Esophagus muscularis mucosa (tissue), 4 donors: ENCODE measurements around the gene RCVRN. TPM values are rescaled to one million over a fixed set of nuclear protein-coding genes. Genes with fewer than 3 reads are reported as not detected.

ENCODE experiments used
- DNase-seq: peaks from one replicate; pipeline ENCODE4 v3.0.0-alpha.2; 2017; ENCODE audit errors: extremely low spot score
- H3K27ac ChIP-seq, 4 donors: fragments of 200-600 bp; sonication (generic); replicated peaks in 1 of 4; 1 replicate in 3 of 4; 2 replicates in 1 of 4; pipeline ENCODE4 v1.5.1; 2016 to 2019; ENCODE audit warnings: mild to moderate bottlenecking in 1 of 4
- H3K27me3 ChIP-seq, 4 donors: fragments of 200-600 bp; sonication (generic); one replicate each; pipeline versions ENCODE4 v1.5.1 to v1.6.0; 2016 to 2019
- H3K36me3 ChIP-seq, 4 donors: fragments of 200-600 bp; sonication (generic); one replicate each; pipeline ENCODE4 v1.5.1; 2016 to 2019
- H3K4me1 ChIP-seq, 4 donors: fragments of 200-600 bp; sonication (generic); one replicate each; pipeline ENCODE4 v1.5.1; 2016 to 2019
- H3K4me3 ChIP-seq, 4 donors: fragments of 200-600 bp; sonication (generic); 1 replicate in 2 of 4; 2 replicates in 2 of 4; pipeline ENCODE4 v1.5.1; 2016 to 2019; ENCODE audit warnings: mild to moderate bottlenecking in 4 of 4, moderate library complexity in 1 of 4
- H3K9me3 ChIP-seq, 4 donors: fragments of 200-600 bp; sonication (generic); 1 replicate in 3 of 4; 2 replicates in 1 of 4; pipeline ENCODE4 v1.5.1; 2016 to 2019
- CTCF ChIP-seq, 3 experiments: fragments of 200-600 bp in 2 of 3; fragments of 450-650 bp in 1 of 3; sonication (generic) in 2 of 3; IDR thresholded peaks; one replicate each; pipeline ENCODE4 v1.5.1; 2017 to 2019; ENCODE audit warnings: antibody characterized with exemption in 3 of 3, mild to moderate bottlenecking in 2 of 3, moderate library complexity in 1 of 3
- EP300 ChIP-seq: sonication (generic); formaldehyde crosslinking; IDR thresholded peaks from one replicate; pipeline ENCODE4 v1.6.1; 2017; ENCODE audit warnings: antibody characterized with exemption
- POLR2A ChIP-seq: fragments of 450-650 bp; IDR thresholded peaks from one replicate; pipeline ENCODE4 v1.6.1; 2017; ENCODE audit warnings: antibody characterized with exemption, moderate library complexity, mild to moderate bottlenecking, low read depth
- POLR2AphosphoS5 ChIP-seq, 2 donors: sonication (generic); formaldehyde crosslinking; IDR thresholded peaks; one replicate each; pipeline ENCODE4 v1.6.1; 2017; ENCODE audit warnings: antibody characterized with exemption in 2 of 2
- WGBS: methylation state at CpG from one replicate; pipeline ENCODE4 v1.1.5; 2018; 5-methylcytosine and 5-hydroxymethylcytosine counted together
- intact Hi-C: fragments of 100-400 bp; cut with DNase I; formaldehyde crosslinking; loops from one replicate; pipeline ENCODE4 v1.15.1; 2023
- total RNA-seq, 4 donors: library from RNA; depleted of rRNA; stranded (reverse); fragments of >200 nt; gene quantifications; one replicate each; pipeline versions ENCODE4 v1.1.0 to v1.2.1, GENCODE V29; 2016

The RCVRN gene
- total RNA-seq, 4 donors from 2014 or later, result 0.52 TPM; not detected in 3

DNA sequence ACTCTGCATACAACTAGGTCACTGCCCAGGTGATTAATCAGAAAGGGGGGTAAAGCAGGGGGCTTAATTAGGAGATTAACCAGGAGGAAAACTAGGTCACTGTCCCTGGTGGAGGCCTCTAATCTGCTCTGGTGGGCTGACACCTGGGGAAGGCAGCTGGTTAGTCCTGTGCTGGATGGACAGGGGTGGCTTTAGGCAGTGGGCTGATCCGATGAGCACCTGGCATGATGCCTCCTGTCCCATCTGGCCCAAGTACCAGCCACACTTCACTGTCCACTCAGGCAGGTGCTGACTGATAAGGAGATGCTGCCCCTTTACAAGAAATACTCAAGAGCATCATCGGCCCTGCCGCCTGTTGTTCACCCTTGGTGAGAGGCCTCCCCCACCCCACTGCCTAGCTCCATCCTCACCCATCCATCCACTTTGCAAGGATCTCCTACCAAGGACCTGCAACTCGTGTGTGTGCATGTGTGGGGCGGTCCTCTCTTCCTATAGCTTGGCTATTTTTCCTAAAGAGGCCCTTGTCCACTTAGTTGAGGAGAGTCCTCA is 13.8 kb upstream of the RCVRN start:
- H3K4me3 ChIP-seq, result no peak overlapping the region
- H3K27me3 ChIP-seq, result no peaks in the 10 kb centered on the region
- DNase-seq, result no peak
- intact Hi-C loops, result no loop called here
- no peak overlapping the region for H3K27ac ChIP-seq
- H3K36me3 ChIP-seq, result peaks cover 0 to 58% (median 45%) of the 10 kb centered on the region in 4 donors
- H3K9me3 ChIP-seq, result no peaks in the 10 kb centered on the region
- 93% methylated on average over 5 of the region's 5 CpGs for WGBS
- no peak for TF ChIP-seq POLR2A
- TF ChIP-seq POLR2AphosphoS5 (IDR thresholded peaks at IDR 0.05), result no peak
- TF ChIP-seq CTCF (IDR thresholded peaks at IDR 0.05), result no peak
- TF ChIP-seq EP300, result no peak
- H3K4me1 ChIP-seq, result no peaks in the 10 kb centered on the region

- intact Hi-C loops, result no loop called here
- Histone ChIP-seq H3K36me3 (peaks cover 0 to 58% (median 45%) of the 10 kb centered on the region in 4 donors), H3K27ac (no peak overlapping the region), H3K9me3 (no peaks in the 10 kb centered on the region), H3K4me1 (no peaks in the 10 kb centered on the region), H3K27me3 (no peaks in the 10 kb centered on the region), H3K4me3 (no peak overlapping the region)
- WGBS, result 93% methylated on average over 8 of the region's 8 CpGs
- no peak for TF ChIP-seq EP300
- no peak for TF ChIP-seq POLR2AphosphoS5 (IDR thresholded peaks at IDR 0.05)
- TF ChIP-seq CTCF (IDR thresholded peaks at IDR 0.05), result no peak
- TF ChIP-seq POLR2A, result no peak
- DNase-seq, result no peak
Observed at GRCh38 chr17:9918352-9918751, 13.3 kb upstream of the RCVRN start.

DNA sequence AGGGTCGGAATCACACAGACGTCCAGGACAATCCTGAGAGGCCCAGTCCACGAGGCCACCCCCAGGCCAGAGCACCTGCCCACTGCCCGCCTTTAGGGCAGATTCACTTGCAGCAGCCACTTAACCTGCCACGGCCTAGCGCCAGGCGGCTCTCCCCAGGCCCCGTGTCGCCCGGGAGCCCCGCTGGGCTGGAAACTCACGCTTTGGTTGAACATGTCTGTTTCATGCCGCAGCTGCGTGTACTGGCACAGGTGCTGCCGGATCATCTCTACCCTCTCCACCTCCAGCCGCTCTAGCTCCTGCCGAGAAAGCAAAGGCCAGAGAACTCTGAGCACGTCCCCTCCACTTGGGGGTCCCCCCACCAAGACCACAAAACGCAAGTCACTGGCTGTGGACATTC is 12.7 kb upstream of the RCVRN start:
- peaks cover 0 to 58% (median 45%) of the 10 kb centered on the region in 4 donors for H3K36me3 ChIP-seq

DNA sequence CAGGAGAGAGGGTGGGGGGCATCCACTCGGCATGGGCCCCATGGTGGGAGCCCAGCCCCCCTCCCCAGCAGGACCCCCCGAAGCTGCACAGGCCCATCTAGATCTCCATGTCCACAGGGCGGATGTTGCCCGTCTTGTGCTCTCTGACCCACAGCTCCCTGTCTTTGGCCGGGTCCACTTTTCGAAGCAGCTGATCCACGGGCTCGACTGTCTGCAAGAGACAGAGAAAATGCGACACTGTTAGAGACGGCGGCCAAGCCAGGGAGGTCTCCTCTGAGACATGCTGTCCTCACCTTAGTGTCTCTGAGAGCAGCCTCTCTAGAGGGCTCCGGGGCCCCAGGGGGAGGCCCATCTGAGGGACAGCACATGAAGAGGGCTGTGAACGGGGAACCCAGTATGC is 12.1 kb upstream of the RCVRN start:
- H3K4me3 ChIP-seq, result no peak overlapping the region
- H3K4me1 ChIP-seq, result no peaks in the 10 kb centered on the region
- DNase-seq, result no peak
- H3K27me3 ChIP-seq, result no peaks in the 10 kb centered on the region
- WGBS, result 73% methylated on average over 13 of the region's 13 CpGs
- no peaks in the 10 kb centered on the region for H3K9me3 ChIP-seq
- TF ChIP-seq POLR2AphosphoS5 (IDR thresholded peaks at IDR 0.05), result no peak
- TF ChIP-seq POLR2A, result no peak
- no peak for TF ChIP-seq EP300
- TF ChIP-seq CTCF (IDR thresholded peaks at IDR 0.05), result no peak
- intact Hi-C loops, result no loop called here
- H3K27ac ChIP-seq, result no peak overlapping the region
- peaks cover 0 to 55% (median 45%) of the 10 kb centered on the region in 4 donors for H3K36me3 ChIP-seq

More for the DNA sequence above, 12.7 kb upstream of the RCVRN start:
- Histone ChIP-seq H3K4me3 (no peak overlapping the region), H3K4me1 (no peaks in the 10 kb centered on the region), H3K9me3 (no peaks in the 10 kb centered on the region), H3K27ac (no peak overlapping the region), H3K27me3 (no peaks in the 10 kb centered on the region)
- no peak for TF ChIP-seq EP300
- no peak for TF ChIP-seq POLR2A
- intact Hi-C loops, result no loop called here
- no peak for DNase-seq
- WGBS, result 93% methylated on average over 12 of the region's 19 CpGs

GRCh38 chr17:9916108-9916507 is 11.0 kb upstream of the RCVRN start:
- 74% methylated on average over 8 of the region's 8 CpGs for WGBS
- H3K4me1 ChIP-seq, result no peaks in the 10 kb centered on the region
- no peaks in the 10 kb centered on the region for H3K9me3 ChIP-seq
- intact Hi-C loops, result no loop called here
- DNase-seq, result no peak
- H3K27ac ChIP-seq, result no peak overlapping the region
- no peaks in the 10 kb centered on the region for H3K27me3 ChIP-seq
- H3K36me3 ChIP-seq, result peaks cover 0 to 48% (median 45%) of the 10 kb centered on the region in 4 donors
- no peak overlapping the region for H3K4me3 ChIP-seq
- no peak for TF ChIP-seq POLR2AphosphoS5 (IDR thresholded peaks at IDR 0.05)
- no peak for TF ChIP-seq POLR2A
- TF ChIP-seq EP300, result no peak
- TF ChIP-seq CTCF (IDR thresholded peaks at IDR 0.05), result no peak
